Stimulated activated CD4-positive, alpha-beta T cell treated with anti-CD3 and anti-CD28 coated beads, Interleukin-4, amount 100 ng/mL, for 1 hour (primary cell): Measurements from ENCODE around the gene PTX4.

Experiments used
- DNase-seq: peaks from one replicate; pipeline ENCODE4 v3.0.0-alpha.2; 2020

The PTX4 gene

GRCh38 chr16:1523581-1524245 lies 35.0 kb upstream of the PTX4 start:
- DNase-seq = no peak

- no peak for DNase-seq
These were observed 31.7 kb upstream of the PTX4 start for GRCh38 chr16:1520461-1520860.

- DNase-seq = no peak
These were observed 31.1 kb upstream of the PTX4 start for GRCh38 chr16:1519831-1520230.

GRCh38 chr16:1518626-1519135 lies 29.9 kb upstream of the PTX4 start:
- no peak for DNase-seq

GRCh38 chr16:1514507-1514906 lies 25.8 kb upstream of the PTX4 start:
- no peak for DNase-seq

GRCh38 chr16:1512774-1513173 lies 24.0 kb upstream of the PTX4 start:
- no peak for DNase-seq

- DNase-seq = no peak
These were observed 23.2 kb upstream of the PTX4 start for GRCh38 chr16:1511662-1512569.

- no peak for DNase-seq
These were observed 22.2 kb upstream of the PTX4 start for GRCh38 chr16:1510941-1511351.

- DNase-seq = no peak
These were observed 21.5 kb upstream of the PTX4 start for GRCh38 chr16:1510272-1510671.

- no peak for DNase-seq
These were observed 20.8 kb upstream of the PTX4 start for GRCh38 chr16:1509307-1510221.

GRCh38 chr16:1508494-1509187 lies 19.9 kb upstream of the PTX4 start:
- no peak for DNase-seq

GRCh38 chr16:1506494-1507213 lies 17.9 kb upstream of the PTX4 start:
- DNase-seq = no peak

GRCh38 chr16:1505912-1506311 lies 17.2 kb upstream of the PTX4 start:
- DNase-seq = no peak

- DNase-seq = no peak
These were observed 16.5 kb upstream of the PTX4 start for GRCh38 chr16:1505073-1505844.

- DNase-seq = no peak
These were observed 14.6 kb upstream of the PTX4 start for GRCh38 chr16:1503110-1503955.

GRCh38 chr16:1502092-1503004 lies 13.6 kb upstream of the PTX4 start:
- no peak for DNase-seq

GRCh38 chr16:1501630-1502029 lies 12.9 kb upstream of the PTX4 start:
- DNase-seq = no peak

GRCh38 chr16:1500465-1501150 lies 11.9 kb upstream of the PTX4 start:
- DNase-seq = no peak
